ENCODE measurements around the gene APOBEC3C. TPM values are rescaled to one million over a fixed set of nuclear protein-coding genes. Genes with fewer than 3 reads are reported as not detected.

APOBEC3C gene
- not detected in 2 replicates for polyA plus RNA-seq

GRCh38 chr22:39013942-39014722 is at the start of gene APOBEC3C:
Gene APOBEC3C, plus strand, starts transcription at chr22:39014257. Its CDS starts 106 bp downstream, at chr22:39014363.

GRCh38 chr22:38981992-38982927 is 31.8 kb upstream of the APOBEC3C start, which contains the start of gene APOBEC3B:
Gene APOBEC3B, plus strand, starts transcription at chr22:38982347. Its CDS starts 107 bp downstream, at chr22:38982454.

GRCh38 chr22:39040538-39041296 is 26.7 kb downstream of the APOBEC3C start, which contains the start of gene APOBEC3F:
Gene APOBEC3F, plus strand, starts transcription at chr22:39040864. Its CDS starts 97 bp downstream, at chr22:39040961.

Other genes with a start within 250 kb of the APOBEC3C start
- 5.3 and 6.1 TPM in 2 replicates for gene DNAL4, start 220.1 kb upstream of the APOBEC3C start, polyA plus RNA-seq
- 6.8 and 9.8 TPM in 2 replicates for gene NPTXR, start 170.2 kb upstream of the APOBEC3C start, polyA plus RNA-seq
- gene CBX6, start 142.0 kb upstream of the APOBEC3C start, polyA plus RNA-seq: 1.7 and 7.9 TPM in 2 replicates
- not detected in 2 replicates for gene APOBEC3A, start 56.6 kb upstream of the APOBEC3C start, polyA plus RNA-seq
- gene APOBEC3B, start 31.9 kb upstream of the APOBEC3C start, polyA plus RNA-seq: not detected in 2 replicates
- not detected in 2 replicates for gene APOBEC3D, start 6.9 kb downstream of the APOBEC3C start, polyA plus RNA-seq
- not detected in 2 replicates for gene APOBEC3F, start 26.6 kb downstream of the APOBEC3C start, polyA plus RNA-seq
- not detected in 2 replicates for gene APOBEC3G, start 63.0 kb downstream of the APOBEC3C start, polyA plus RNA-seq
- not detected in 2 replicates for gene APOBEC3H, start 83.0 kb downstream of the APOBEC3C start, polyA plus RNA-seq
- 1.8 and 2.2 TPM in 2 replicates for gene CBX7, start 138.4 kb downstream of the APOBEC3C start, polyA plus RNA-seq
- gene PDGFB, start 230.7 kb downstream of the APOBEC3C start, polyA plus RNA-seq: 0.90 and 1.1 TPM in 2 replicates

Measured in Purkinje cell (primary cell).